PFSK-1 (cell line): Measurements from ENCODE around the gene HGFAC.

Source experiments
- FOXP2 ChIP-seq: optimal IDR thresholded peaks from 2 replicates; pipeline ENCODE3; 2011; ENCODE audit warnings: borderline replicate concordance, control low read depth, inconsistent platforms; ENCODE audit not compliant: insufficient read depth; ENCODE audit errors: extremely low read length, extremely low read depth
- POLR2AphosphoS5 ChIP-seq: IDR thresholded peaks from 2 replicates; pipeline ENCODE4 v1.6.1; 2012; ENCODE audit warnings: low read depth, mild to moderate bottlenecking, control low read depth, low read length, moderate library complexity
- SIN3A ChIP-seq: IDR thresholded peaks from 2 replicates; pipeline ENCODE4 v1.6.1; 2012; ENCODE audit warnings: mild to moderate bottlenecking, low read length, moderate library complexity, borderline replicate concordance; ENCODE audit not compliant: insufficient read depth
- TAF1 ChIP-seq: IDR thresholded peaks from 2 replicates; pipeline ENCODE4 v1.6.1; 2012; ENCODE audit warnings: low read length, control low read depth, borderline replicate concordance; ENCODE audit not compliant: insufficient read depth
- TF ChIP-seq, protein P1 (sequence below), 2 experiments: IDR thresholded peaks; 2 replicates each; pipeline versions ENCODE4 v1.6.1 to v1.8.0; 2011 to 2012; ENCODE audit warnings: low read depth in 2 of 2, low read length in 2 of 2, control low read depth in 1 of 2, inconsistent platforms in 1 of 2, mild to moderate bottlenecking in 1 of 2, moderate library complexity in 1 of 2; ENCODE audit not compliant: insufficient read depth in 1 of 2

The HGFAC gene

DNA sequence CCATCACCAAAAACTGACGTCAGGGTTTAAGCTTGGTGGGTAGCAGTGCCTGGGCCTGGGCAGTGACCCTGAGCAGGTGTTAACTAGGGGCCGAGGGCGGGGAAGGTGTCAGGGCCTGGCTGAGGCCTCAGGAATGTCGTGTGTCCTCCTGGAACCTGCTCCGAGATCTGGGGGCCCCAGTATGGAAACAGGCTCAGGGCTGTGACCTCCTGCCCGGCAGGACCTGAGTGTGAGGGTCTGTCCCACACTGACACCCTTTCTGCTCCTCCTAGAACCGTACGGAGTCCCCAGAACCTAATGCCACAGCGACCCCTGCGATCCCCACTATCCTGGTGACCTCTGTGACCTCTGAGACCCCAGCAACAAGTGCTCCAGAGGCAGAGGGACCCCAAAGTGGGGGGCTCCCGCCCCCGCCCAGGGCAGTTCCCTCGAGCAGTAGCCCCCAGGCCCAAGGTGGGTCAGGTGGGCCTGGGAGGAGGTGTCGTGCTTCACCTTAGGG lies 741 bp downstream of the HGFAC start:
- no peak for TF ChIP-seq SIN3A
- TF ChIP-seq POLR2AphosphoS5 = no peak
- no peak for TF ChIP-seq FOXP2
- TF ChIP-seq TAF1 = no peak
- TF ChIP-seq, protein P1, sequence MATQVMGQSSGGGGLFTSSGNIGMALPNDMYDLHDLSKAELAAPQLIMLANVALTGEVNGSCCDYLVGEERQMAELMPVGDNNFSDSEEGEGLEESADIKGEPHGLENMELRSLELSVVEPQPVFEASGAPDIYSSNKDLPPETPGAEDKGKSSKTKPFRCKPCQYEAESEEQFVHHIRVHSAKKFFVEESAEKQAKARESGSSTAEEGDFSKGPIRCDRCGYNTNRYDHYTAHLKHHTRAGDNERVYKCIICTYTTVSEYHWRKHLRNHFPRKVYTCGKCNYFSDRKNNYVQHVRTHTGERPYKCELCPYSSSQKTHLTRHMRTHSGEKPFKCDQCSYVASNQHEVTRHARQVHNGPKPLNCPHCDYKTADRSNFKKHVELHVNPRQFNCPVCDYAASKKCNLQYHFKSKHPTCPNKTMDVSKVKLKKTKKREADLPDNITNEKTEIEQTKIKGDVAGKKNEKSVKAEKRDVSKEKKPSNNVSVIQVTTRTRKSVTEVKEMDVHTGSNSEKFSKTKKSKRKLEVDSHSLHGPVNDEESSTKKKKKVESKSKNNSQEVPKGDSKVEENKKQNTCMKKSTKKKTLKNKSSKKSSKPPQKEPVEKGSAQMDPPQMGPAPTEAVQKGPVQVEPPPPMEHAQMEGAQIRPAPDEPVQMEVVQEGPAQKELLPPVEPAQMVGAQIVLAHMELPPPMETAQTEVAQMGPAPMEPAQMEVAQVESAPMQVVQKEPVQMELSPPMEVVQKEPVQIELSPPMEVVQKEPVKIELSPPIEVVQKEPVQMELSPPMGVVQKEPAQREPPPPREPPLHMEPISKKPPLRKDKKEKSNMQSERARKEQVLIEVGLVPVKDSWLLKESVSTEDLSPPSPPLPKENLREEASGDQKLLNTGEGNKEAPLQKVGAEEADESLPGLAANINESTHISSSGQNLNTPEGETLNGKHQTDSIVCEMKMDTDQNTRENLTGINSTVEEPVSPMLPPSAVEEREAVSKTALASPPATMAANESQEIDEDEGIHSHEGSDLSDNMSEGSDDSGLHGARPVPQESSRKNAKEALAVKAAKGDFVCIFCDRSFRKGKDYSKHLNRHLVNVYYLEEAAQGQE (IDR thresholded peaks at IDR 0.05; ENCODE audit: insufficient read depth in 1 of 2, low read depth in 2 of 2, low read length in 2 of 2) = no peak

DNA sequence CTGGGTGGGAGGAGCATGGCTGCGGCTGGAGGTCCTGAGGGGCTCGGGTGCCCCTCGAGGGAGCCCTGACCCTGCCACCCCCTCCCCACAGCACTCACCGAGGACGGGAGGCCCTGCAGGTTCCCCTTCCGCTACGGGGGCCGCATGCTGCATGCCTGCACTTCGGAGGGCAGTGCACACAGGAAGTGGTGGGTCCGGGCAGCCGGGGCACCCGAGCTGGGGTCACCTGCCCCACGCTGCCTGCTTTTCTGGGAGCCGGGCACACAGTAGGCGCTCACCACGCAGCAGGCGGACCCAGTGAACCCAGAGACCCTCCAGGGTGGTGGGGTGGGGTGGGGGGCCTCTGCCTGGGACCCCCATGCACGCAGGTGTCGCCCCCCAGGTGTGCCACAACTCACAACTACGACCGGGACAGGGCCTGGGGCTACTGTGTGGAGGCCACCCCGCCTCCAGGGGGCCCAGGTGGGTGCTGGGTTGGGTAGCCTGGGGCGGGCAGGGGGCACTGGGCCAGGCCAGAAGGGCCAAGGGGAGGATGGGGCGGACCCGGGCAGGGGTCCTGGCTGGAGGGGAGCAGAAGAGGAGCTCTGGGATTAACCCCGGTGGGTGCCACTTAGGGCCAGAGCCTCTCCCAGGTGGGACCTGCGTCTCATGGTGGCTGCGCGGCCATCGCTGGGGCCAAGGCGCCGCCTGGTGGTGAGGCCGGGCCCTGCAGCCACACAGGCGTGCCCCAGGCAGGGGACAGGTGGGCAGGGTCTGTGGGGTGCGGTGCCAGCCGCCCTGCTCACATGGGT lies 1.4 kb downstream of the HGFAC start:
- no peak for TF ChIP-seq SIN3A
- peak; percentile 70 for TF ChIP-seq FOXP2

DNA sequence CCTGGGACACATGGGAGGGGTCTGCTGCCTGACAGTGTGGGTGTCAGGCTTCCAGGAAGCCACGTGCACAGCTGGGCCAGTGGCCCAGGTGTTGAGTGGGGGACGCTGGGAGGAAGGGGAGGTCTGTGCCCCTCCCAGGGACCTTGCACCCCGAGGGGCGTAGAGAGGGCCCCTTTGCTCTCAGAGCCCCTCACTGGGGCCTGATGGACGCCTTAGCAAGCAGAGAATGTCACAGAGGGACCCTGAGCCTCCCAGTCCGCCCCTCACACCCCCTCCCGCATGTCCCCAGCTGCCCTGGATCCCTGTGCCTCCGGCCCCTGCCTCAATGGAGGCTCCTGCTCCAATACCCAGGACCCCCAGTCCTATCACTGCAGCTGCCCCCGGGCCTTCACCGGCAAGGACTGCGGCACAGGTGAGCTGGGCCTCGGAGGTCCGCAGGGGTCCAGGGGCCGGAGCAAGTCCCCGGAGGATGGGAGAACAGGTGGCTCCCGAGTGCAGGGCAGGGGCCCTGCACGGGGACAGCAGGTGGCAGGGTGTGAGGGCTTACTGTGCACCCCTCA lies 2.1 kb downstream of the HGFAC start:
- TF ChIP-seq POLR2AphosphoS5 (no peak), SIN3A (no peak), FOXP2 (no peak), TAF1 (no peak)
- TF ChIP-seq, protein P1 (IDR thresholded peaks at IDR 0.05; ENCODE audit: insufficient read depth in 1 of 2, low read depth in 2 of 2, low read length in 2 of 2) = no peak

DNA sequence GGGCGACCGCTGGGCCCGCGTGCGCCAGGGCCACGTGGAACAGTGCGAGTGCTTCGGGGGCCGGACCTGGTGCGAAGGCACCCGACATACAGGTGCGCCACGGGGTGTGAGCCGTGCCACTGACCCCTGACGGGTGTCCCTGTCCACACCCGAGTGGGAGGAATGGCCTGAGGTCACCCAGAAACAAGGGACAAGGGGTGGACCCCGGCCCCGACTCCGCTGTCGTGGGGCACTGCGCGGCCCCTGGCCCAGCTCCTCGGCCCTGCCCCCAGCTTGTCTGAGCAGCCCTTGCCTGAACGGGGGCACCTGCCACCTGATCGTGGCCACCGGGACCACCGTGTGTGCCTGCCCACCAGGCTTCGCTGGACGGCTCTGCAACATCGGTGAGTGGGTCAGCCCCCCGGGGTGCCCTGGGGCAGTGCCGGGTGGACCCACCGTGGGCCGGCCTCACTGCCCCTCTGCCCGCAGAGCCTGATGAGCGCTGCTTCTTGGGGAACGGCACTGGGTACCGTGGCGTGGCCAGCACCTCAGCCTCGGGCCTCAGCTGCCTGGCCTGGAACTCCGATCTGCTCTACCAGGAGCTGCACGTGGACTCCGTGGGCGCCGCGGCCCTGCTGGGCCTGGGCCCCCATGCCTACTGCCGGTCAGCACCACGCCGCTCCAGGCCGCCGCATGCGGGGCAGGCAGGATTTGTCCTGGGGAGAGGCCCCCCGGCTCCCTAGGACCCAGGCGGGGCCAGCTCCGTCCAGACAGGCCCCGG lies 2.8 kb downstream of the HGFAC start:
- TF ChIP-seq FOXP2 = no peak
- TF ChIP-seq, protein P1 (IDR thresholded peaks at IDR 0.05; ENCODE audit: insufficient read depth in 1 of 2, low read depth in 2 of 2, low read length in 2 of 2) = no peak
- TF ChIP-seq TAF1 = no peak
- TF ChIP-seq POLR2AphosphoS5 = no peak
- no peak for TF ChIP-seq SIN3A

DNA sequence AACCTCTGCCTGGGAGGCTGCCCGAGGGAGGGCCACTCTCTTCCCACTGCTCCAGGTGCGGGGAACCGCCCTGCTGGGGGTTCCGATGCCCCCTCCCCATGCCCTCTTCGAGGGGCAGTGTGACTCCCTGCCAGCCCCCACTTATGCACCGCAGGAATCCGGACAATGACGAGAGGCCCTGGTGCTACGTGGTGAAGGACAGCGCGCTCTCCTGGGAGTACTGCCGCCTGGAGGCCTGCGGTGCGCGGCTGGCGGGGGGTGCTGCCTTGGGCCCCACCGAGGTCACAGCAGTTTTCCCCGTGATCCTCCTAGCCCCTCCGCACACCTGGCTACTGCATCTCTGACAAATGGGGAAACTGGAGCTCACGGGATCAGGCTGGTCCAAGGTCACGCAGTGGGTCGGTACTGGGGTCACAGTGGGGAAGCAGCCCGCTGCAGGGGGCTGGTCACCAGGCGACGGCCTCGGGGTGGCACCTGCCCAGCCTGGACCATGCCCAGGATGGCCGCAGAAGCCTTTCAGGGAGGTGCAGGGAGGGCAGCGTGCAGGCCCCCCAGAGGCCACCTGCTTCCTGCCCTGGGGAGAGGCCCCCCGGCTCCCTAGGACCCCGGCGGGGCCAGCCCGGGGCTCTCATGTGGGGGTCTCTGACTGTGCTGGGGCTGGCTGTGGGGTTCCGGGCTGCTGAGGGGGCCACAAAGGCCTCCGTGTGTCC lies 3.5 kb downstream of the HGFAC start:
- TF ChIP-seq TAF1 (no peak), POLR2AphosphoS5 (no peak), SIN3A (no peak), FOXP2 (no peak)
- TF ChIP-seq, protein P1 (IDR thresholded peaks at IDR 0.05; ENCODE audit: insufficient read depth in 1 of 2, low read depth in 2 of 2, low read length in 2 of 2) = no peak
